ENCODE measurements around the gene MAST4.

MAST4 gene

DNA sequence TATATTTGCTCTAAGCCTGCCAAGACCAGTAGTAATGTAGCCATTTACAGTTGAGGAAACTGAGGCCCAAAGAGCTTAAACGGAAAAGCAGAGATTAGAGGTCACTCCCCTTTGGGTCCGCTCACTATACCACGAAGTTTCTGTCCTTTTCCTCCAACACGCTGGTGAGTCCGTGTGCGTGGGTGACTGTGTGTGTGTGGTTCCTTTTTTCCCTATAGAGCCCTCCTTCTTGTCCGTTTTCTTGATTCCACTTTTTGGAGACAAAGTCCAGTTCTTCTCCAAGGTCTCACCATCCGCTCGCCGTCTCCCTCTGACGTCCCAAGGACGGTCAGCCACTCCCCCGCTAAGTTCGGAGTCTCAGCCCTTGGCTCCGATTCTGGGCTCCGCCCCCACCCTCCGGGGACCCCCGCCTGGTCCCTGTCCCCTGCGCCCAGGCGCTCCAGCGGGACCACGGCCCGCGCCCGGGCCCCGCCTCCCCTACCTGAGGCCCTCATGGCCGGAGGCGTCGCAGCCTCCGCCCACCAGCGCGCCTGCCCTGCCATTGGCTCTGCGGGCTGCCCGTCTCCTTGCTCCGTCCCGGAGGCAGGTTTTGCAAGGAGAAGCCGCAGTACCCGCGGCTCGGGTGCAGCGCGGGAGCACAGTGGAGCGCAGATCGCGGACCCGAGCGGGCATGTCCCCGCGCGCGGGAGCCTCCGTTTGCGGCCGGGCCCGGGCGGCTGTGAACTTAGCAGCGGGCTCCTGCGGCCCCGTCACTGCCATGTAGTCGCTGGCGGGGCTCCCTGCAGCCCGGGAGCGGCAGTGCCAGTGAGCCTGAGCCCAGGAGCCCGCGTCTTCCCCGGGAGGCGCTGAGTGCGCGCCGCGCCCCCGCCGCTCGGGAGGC, at the start of gene MAST4:
Gene MAST4, plus strand, starts transcription at position 638 of the 880 bp plus-strand sequence. CDS start 263 bp downstream, outside the sequence.
- DNase-seq (ENCODE audit: low read depth in 2 of 2), result peak; percentile 71 to 72

GRCh38 chr5:66546541-66546940, 49.7 kb upstream of the MAST4 start:
- no peak for DNase-seq (ENCODE audit: low read depth in 2 of 2)

GRCh38 chr5:66551338-66551737, 44.9 kb upstream of the MAST4 start:
- DNase-seq (ENCODE audit: low read depth in 2 of 2), result no peak

DNA sequence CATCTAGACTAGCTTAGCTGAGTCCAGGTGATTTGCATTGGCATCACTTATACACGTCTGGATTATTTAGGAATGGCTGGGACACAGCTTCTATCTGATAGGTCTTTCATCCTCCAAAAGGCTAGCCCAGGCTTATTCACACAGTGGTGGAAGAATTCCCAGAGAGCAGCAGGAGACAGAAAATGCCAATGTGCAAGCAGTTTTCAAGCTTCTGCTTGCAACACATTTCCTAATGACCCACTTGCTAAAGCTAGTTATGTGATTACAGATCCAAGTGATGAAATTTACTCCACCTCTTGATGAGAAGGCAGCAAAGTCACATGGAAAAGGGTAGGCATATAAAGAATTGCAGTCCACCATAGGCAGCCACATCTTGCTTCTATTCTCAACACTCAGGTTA, 44.2 kb upstream of the MAST4 start:
- no peak for DNase-seq (ENCODE audit: low read depth in 2 of 2)

- no peak for DNase-seq (ENCODE audit: low read depth in 2 of 2)
Measured at GRCh38 chr5:66553368-66553912, 42.8 kb upstream of the MAST4 start.

- no peak for DNase-seq (ENCODE audit: low read depth in 2 of 2)
Measured at GRCh38 chr5:66553916-66554575, 42.1 kb upstream of the MAST4 start.

GRCh38 chr5:66554884-66555283, 41.3 kb upstream of the MAST4 start:
- DNase-seq (ENCODE audit: low read depth in 2 of 2), result no peak

DNA sequence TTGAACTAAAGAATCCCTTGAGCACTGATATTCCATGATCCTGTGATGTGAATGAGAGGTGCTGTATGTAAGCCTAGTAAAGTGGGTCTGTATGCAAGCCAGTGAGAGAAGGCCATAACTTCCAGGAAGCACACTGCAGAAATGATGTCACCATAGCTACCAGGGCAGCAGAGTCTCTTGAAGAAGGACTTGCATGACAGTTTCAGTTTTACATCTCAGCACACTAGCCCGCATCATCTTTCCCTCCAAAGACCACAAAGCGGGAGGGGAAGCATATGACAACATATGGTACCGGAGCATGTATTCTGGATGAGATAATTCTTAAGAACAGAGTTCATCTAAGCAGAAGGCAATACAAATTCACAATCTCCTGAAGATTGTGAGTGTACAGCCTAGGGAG, 37.6 kb upstream of the MAST4 start:
- no peak for DNase-seq (ENCODE audit: low read depth in 2 of 2)

DNA sequence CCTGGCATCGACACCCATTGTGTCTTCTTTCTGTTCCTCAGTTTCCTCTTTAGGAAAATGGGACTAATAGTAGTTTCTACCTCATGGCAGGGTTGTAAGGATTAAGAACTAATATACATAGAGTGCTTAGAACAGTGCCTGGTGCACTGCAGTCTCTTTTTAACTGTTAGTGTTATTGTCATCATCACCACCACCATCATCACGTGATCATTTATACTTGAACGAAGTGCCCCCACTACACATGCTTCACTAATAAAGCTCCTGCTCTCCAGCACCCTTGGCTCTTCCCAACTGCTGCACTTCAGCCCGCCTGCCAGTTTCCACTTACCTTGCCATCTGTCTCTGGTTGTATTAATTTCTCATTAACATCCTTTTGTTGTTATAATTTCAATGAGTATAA, 35.8 kb upstream of the MAST4 start:
- no peak for DNase-seq (ENCODE audit: low read depth in 2 of 2)

- DNase-seq (ENCODE audit: low read depth in 2 of 2), result no peak
Measured at GRCh38 chr5:66561256-66561990, 34.8 kb upstream of the MAST4 start.

DNA sequence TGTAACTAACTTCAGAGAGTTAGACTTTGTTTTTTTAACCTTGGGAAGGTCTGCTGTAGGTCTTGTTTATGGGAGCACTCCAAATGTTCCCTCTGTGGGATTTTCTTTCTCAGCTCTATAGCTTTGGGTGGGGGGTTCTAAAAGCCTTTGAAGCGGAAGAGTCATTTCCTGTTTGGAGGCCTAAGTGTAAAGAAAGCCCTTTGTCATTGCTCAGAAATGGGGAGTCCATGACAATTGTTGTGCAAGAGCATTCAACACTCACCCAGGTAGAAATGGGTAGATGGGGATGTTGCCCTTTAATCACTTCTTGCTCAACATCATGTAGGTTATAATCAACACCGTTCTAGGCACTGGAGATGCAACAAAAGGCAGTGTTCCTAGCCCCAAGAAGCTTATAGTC, 30.3 kb upstream of the MAST4 start:
- DNase-seq (ENCODE audit: low read depth in 2 of 2), result no peak

GRCh38 chr5:66567474-66567873, 28.7 kb upstream of the MAST4 start:
- no peak for DNase-seq (ENCODE audit: low read depth in 2 of 2)

GRCh38 chr5:66570201-66570600, 26.0 kb upstream of the MAST4 start:
- DNase-seq (ENCODE audit: low read depth in 2 of 2), result no peak

DNA sequence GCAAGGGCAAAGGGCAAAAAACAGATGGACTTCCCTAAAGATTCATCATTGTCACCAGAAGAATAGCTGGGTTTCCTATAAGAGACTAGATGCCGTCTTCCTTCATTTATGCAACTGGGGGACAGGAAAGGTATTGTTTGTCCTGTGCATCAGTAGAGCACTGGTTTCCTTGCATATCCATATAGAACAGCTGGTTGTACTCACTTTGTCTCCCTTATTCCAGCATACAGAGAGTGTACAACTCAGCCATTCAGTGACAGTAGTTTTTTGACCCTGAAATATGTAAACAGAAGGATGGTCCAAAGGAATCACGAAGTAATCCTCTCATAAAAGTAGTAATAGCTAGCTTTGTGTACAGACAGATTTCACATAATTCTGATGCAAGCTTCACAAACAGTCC, 22.5 kb upstream of the MAST4 start:
- no peak for DNase-seq (ENCODE audit: low read depth in 2 of 2)

GRCh38 chr5:66582499-66583165, 13.6 kb upstream of the MAST4 start:
- peak in 1 of 2 experiments; percentile 15 for DNase-seq (ENCODE audit: low read depth in 2 of 2)

DNA sequence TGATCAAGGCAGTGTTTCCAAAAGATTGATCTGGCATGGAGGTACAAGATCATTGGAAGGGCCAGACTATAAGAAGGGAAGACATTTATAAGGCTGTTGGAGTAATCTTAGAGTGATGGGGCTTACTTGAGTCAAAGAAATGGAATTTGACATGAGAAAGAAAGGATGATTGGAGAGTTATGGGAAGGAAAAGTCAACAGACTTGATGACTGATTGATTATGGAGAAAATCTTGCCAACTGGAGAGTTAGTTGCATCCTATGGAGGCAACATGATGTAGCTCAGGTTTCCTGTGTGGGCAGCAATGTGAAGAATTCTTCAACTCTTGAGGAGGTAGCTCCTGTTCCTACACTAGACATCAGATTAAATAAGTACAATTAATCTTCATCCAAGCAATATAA, 10.9 kb upstream of the MAST4 start:
- no peak for DNase-seq (ENCODE audit: low read depth in 2 of 2)

DNA sequence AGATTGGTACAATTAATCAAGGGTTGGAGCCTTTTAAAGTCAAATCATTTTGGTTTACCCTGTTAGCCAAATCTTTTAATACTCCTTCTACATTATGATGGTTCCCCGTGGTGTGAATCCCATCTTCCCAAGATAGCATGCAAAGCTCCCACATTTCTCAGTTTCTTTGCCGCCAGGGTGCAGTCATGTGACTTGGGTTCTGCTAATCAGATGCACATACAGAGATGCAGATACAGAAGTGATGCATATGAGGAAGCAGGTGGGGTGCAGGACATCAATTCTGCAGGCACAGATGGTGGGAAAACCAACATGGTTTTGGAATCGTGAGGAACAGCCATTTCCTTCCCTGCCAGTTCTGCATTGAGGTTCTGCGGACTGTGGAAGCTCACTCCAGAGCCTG, 8.4 kb upstream of the MAST4 start:
- no peak for DNase-seq (ENCODE audit: low read depth in 2 of 2)

GRCh38 chr5:66596636-66597182, 516 bp downstream of the MAST4 start:
- no peak for DNase-seq (ENCODE audit: low read depth in 2 of 2)

DNA sequence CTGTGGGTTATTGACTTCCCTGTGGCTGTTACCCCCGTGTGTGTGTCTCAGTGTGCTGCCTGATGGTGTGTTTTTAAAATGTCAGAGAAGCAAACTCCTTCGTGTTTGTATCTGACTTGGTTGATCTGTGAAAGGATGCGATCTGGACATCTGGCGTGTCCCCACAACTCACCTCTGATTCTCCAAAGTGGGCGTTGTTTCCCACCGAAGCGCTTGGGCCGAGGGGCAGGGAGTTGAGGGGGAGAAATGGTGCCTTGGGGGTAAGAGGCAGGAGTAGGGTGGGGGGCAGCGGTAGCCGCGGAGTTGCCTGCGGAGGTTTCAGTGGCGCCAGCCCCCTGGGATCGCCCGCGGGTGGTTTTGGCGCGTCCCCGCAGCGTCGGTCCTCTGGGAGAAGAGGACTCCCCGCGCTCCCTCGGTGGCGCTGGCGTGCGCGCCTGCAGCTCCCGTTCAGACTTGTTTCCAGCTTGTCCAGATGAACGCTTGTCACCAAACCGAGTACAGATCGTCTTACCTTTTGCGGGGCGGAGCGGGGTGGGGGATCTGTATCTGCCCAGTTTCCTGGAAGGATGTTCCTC, 1.1 kb downstream of the MAST4 start:
- no peak for DNase-seq (ENCODE audit: low read depth in 2 of 2)

GRCh38 chr5:66602621-66603020, 6.4 kb downstream of the MAST4 start:
- no peak for DNase-seq (ENCODE audit: low read depth in 2 of 2)

GRCh38 chr5:66603164-66603563, 7.0 kb downstream of the MAST4 start:
- DNase-seq (ENCODE audit: low read depth in 2 of 2), result no peak

Measured in fibroblast of skin of left quadriceps (primary cell).